GM12873 (cell line): ENCODE results near the gene SMYD3.

ENCODE experiments used
- TF ChIP-seq, protein P1 (sequence below): IDR thresholded peaks from 2 replicates; pipeline ENCODE4 v1.5.1; 2012; ENCODE audit warnings: low read depth, mild to moderate bottlenecking, moderate library complexity, low read length, control low read depth; ENCODE audit not compliant: insufficient read depth; ENCODE audit errors: missing control alignments

Gene SMYD3

DNA sequence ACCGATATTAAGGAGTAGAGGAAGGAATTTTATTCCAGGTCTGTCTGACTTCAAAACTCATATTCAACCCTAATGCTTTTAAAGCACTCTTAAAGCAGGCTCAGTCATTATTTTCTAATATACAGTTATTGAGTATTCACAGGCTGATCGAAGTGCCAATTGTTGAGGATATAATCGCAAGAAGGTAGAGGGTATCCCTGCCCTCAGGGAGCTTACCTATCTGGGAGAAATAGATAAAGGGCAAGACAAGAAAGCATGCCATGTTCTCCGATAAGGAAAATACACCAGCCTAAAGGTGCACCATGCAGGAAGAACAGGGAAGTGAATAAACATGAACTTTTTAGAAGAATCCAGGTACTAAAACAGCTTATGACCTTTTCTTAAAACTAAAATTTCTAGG is 361.2 kb downstream of the SMYD3 start:
- TF ChIP-seq, protein P1, sequence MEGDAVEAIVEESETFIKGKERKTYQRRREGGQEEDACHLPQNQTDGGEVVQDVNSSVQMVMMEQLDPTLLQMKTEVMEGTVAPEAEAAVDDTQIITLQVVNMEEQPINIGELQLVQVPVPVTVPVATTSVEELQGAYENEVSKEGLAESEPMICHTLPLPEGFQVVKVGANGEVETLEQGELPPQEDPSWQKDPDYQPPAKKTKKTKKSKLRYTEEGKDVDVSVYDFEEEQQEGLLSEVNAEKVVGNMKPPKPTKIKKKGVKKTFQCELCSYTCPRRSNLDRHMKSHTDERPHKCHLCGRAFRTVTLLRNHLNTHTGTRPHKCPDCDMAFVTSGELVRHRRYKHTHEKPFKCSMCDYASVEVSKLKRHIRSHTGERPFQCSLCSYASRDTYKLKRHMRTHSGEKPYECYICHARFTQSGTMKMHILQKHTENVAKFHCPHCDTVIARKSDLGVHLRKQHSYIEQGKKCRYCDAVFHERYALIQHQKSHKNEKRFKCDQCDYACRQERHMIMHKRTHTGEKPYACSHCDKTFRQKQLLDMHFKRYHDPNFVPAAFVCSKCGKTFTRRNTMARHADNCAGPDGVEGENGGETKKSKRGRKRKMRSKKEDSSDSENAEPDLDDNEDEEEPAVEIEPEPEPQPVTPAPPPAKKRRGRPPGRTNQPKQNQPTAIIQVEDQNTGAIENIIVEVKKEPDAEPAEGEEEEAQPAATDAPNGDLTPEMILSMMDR, result no peak

DNA sequence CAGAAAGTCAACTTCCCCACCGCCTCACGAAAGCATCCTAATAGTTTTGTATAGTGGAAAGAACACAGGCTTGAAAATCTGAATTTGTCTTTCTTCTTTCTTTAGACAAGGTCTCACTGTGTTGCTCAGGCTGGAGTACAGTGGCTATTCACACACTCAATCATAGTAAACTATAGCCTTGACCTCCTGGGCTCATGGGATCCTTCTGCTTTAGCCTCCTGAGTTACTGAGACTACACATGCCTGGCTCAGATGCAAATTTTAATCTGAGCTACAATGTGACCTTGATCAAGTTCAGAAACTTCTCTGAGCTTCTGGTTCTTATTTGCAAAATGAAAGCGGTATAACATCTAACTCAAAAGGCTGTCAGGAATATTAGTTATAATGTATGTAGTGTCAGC is 362.1 kb downstream of the SMYD3 start:
- TF ChIP-seq, protein P1, result no peak

DNA sequence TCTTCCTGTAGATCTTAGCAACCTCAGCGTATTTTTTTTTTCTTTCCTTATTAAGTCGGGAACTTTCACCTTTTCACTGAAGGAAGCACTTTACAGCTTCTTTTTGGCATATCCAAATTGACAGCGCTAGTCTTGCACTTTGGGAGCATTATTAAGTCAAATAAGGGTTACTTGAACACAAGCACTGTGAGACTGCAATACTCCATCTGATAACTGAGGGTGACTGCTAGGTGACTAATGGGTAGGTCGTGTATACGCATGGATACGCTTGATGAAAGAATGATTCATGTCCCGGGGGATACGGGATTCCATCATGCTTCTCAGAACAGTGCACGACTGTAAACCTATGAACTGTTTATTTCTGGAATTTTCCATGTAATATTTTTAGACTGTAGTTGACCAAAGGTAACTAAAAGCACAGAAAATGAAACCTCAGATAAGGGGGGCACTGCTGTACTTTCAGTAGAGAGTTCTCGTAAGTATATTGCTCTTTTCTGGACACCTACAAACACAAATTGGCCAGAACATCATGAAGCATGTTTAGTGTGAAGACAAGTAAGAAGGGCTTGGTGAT is 364.7 kb downstream of the SMYD3 start:
- TF ChIP-seq, protein P1, result no peak

DNA sequence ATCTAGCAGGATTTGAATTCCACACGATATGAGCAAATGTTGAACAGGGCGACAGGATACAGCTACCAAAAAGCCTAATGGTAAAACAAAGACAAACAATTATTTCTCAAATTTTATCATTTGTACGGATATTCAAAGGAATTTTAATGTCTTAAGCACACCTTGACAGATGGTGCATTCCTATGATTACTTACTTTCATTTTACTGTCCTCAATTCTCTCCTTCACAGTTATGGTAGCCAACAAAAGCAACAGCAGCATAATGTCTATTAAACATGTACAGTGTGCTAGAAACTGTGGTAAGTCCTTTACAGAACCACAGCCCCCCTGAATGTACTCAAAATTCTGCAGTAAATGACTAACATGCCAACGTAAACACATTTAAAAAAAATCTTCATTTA is 365.8 kb downstream of the SMYD3 start:
- TF ChIP-seq, protein P1, result no peak

DNA sequence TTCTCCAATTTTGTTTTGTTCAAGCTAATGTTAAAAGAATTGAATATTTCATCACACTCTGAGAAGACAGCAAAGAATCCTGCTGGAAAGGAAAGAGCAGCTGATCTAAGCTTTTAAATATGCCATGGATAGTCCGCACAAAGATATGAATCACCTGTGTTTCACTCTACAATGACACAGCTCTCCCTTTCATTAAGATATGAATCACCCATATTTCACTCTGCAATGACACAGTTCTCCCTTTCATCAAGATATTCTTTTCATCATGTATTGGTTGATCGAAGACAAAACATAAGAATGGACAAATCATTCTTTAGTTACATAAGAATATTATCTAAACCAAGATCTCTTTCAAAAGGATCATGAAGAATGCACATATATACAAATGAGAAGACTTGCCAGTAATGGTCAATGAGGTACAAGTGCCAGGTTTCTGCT is 367.3 kb downstream of the SMYD3 start:
- TF ChIP-seq, protein P1, result no peak

DNA sequence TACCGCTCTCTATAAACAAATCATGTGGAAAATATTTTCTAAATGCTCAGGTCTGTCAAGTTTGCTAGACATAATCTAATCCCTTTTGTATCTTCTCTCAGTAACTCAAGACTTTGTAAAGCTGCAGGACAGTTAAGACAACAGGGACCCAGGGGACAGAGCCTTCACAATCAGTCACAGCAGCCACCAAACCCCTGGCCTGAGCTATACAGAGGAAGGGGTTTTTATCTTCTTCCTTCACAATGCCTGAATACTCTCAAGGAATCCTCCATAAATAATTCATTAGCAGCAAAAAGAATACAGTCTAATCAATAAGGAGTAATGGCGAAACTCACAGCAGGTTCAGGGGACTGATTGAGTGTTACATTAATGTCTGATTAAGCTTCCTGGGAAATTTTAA is 368.3 kb downstream of the SMYD3 start:
- TF ChIP-seq, protein P1, result no peak

DNA sequence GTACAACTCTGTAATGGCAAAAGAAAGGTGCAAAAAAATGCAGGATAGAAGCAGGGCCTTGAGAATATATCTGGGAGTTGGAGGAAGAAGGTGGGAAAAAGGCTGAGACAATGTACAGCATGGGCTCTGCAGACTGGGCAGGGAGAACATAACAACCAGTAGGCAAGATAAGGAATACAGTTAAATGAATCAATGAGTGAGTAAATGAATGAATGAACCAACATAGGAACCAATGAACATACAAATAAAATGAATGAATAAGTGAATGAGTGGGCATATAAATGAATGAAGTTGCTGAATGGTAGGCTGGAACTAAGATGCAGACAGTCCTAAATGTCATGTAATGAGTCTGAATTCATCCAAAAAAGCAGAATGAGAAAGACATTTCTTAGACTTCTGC is 370.6 kb downstream of the SMYD3 start:
- TF ChIP-seq, protein P1, result no peak

DNA sequence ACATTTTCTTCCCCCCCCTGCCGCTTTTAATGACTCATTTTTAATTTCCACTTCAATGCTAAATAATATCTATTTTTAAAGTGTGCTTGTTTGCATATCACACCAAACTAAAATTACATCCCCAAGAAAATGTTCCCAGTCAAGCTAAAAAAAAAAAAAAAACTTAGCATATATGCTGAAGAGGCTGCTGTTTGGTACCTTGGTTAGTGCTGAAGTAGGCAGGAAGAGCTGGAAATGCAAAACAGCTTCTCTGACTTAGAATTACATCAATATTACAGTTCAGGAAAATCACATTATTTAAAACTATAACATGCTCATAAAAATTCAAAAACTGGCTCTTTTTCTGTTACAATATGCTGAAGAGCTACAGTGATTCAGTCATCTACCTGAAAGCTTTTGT is 372.3 kb downstream of the SMYD3 start:
- TF ChIP-seq, protein P1, result no peak
